ENCODE data around the gene MAD1L1. TPM values are rescaled to one million over a fixed set of nuclear protein-coding genes. Genes with fewer than 3 reads are reported as not detected.
"Not testable (repeated sequence)": the region's sequence is repeated elsewhere in the genome, so short reads cannot be mapped to it uniquely, and the experiment has no call there.

MAD1L1 gene
- total and polyA plus RNA-seq, 2 donors (not counting 1 experiment from before 2014, with no cell fraction given), result 9.8 to 29.4 TPM

DNA sequence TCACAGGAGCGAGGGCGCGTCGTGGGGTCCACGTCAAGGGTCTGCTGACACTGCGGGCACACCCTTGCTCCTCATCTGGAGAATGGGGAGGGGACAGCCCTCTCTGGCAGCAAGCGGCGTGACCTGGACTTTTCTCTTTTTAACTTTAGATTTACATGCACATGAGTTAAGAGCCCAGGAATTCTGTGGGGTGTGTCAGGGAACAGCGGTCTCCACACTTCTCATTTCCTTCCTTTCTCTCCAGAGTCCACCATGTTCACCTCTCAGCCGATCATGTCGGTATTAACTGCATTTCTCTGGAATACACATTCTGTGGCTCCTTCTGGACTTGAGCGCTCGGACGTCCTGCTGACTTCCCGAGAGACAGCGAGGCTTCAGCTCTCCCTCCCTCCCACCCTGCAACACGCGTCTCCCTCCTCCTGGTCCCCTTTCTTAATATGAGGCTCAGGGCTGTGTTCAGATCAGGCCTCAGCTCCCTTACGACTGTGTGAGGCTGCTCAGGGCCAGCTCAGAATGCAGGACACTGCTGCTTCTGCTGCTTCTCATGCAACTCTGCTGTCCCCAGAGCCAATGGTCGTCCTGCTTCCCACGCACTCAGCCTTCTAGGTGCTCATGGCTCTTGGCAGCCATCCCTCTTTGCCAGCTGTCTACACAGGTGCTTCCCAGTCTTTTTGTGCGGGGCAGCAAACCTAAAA is 301.3 kb downstream of the MAD1L1 start:
- TF ChIP-seq, protein P1, sequence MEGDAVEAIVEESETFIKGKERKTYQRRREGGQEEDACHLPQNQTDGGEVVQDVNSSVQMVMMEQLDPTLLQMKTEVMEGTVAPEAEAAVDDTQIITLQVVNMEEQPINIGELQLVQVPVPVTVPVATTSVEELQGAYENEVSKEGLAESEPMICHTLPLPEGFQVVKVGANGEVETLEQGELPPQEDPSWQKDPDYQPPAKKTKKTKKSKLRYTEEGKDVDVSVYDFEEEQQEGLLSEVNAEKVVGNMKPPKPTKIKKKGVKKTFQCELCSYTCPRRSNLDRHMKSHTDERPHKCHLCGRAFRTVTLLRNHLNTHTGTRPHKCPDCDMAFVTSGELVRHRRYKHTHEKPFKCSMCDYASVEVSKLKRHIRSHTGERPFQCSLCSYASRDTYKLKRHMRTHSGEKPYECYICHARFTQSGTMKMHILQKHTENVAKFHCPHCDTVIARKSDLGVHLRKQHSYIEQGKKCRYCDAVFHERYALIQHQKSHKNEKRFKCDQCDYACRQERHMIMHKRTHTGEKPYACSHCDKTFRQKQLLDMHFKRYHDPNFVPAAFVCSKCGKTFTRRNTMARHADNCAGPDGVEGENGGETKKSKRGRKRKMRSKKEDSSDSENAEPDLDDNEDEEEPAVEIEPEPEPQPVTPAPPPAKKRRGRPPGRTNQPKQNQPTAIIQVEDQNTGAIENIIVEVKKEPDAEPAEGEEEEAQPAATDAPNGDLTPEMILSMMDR (conservative IDR thresholded peaks at IDR 0.05 in 1 of 2, IDR thresholded peaks at IDR 0.05 in 1 of 2; ENCODE audit: low read depth in 1 of 2, low read length in 2 of 2), result no peak
- no peak for TF ChIP-seq EZH2 (IDR thresholded peaks at IDR 0.05; ENCODE audit: low read length, missing control alignments)
- Histone ChIP-seq H3K79me2 (ENCODE audit: control insufficient read depth, insufficient read depth, low read length) (no peaks in the 10 kb centered on the region), H3K4me3 (replicated peaks in 1 of 4; ENCODE audit: control extremely low read depth in 1 of 4, insufficient read depth in 1 of 4, low read depth in 3 of 4, low read length in 4 of 4) (no peak overlapping the region), H3K27ac (ENCODE audit: insufficient read depth, low read length) (no peak overlapping the region), H3K27me3 (ENCODE audit: control insufficient read depth, insufficient read depth, low read length) (no peaks in the 10 kb centered on the region), H3K9ac (ENCODE audit: insufficient read depth, low read length) (no peak overlapping the region), H4K20me1 (ENCODE audit: control insufficient read depth, extremely low read depth, insufficient read depth, low read length) (no peaks in the 10 kb centered on the region), H3K4me1 (ENCODE audit: control insufficient read depth, extremely low read depth, insufficient read depth, low read length) (no peaks in the 10 kb centered on the region), H3K9me3 (ENCODE audit: control insufficient read depth, insufficient read depth, low read depth, low read length) (no peaks in the 10 kb centered on the region), H2AFZ (ENCODE audit: low read length) (no peak overlapping the region), H3K4me2 (ENCODE audit: extremely low read depth, insufficient read depth, low read length) (no peak overlapping the region), H3K36me3 (ENCODE audit: control insufficient read depth, insufficient read depth, low read length) (no peaks in the 10 kb centered on the region)
- peak in 1 of 2 donors; percentile 77 for DNase-seq (ENCODE audit: low read depth in 2 of 2)

DNA sequence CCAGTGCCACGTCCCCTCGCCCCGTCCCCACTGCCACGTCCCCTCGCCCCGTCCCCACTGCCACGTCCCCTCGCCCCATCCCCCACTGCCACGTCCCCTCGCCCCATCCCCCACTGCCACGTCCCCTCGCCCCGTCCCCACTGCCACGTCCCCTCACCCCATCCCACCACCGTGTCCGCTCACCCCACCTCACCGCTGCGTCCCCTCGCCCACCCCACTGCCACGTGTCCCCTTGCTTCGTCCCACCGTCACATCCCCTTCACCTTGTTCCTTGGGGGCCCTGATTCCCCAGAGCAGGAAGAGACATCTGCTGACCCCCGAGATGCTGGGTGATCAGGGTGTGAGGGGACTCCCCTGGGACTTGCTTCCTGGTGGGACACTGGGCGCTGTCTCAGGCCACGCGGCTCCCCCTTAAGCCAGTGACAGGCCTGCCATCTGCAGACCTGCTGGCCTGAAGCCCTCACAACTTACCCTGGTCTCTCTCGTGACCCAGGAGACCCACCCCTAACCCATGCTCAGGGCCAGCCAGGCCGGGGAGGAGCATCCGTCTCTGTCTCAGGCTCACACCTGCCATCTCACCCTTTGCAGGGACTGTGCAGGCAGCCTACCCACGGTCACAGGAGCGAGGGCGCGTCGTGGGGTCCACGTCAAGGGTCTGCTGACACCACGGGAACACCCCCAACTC is 302.2 kb downstream of the MAD1L1 start:
- Histone ChIP-seq H3K27ac (ENCODE audit: insufficient read depth, low read length) (no peak overlapping the region), H3K27me3 (ENCODE audit: control insufficient read depth, insufficient read depth, low read length) (no peaks in the 10 kb centered on the region), H3K4me2 (ENCODE audit: extremely low read depth, insufficient read depth, low read length) (no peak overlapping the region), H3K4me3 (replicated peaks in 1 of 4; ENCODE audit: control extremely low read depth in 1 of 4, insufficient read depth in 1 of 4, low read depth in 3 of 4, low read length in 4 of 4) (no peak overlapping the region), H3K79me2 (ENCODE audit: control insufficient read depth, insufficient read depth, low read length) (no peaks in the 10 kb centered on the region), H3K36me3 (ENCODE audit: control insufficient read depth, insufficient read depth, low read length) (no peaks in the 10 kb centered on the region), H4K20me1 (ENCODE audit: control insufficient read depth, extremely low read depth, insufficient read depth, low read length) (no peaks in the 10 kb centered on the region), H2AFZ (ENCODE audit: low read length) (no peak overlapping the region), H3K4me1 (ENCODE audit: control insufficient read depth, extremely low read depth, insufficient read depth, low read length) (no peaks in the 10 kb centered on the region), H3K9ac (ENCODE audit: insufficient read depth, low read length) (no peak overlapping the region), H3K9me3 (ENCODE audit: control insufficient read depth, insufficient read depth, low read depth, low read length) (no peaks in the 10 kb centered on the region)
- no peak for TF ChIP-seq EZH2 (IDR thresholded peaks at IDR 0.05; ENCODE audit: low read length, missing control alignments)
- TF ChIP-seq, protein P1 (conservative IDR thresholded peaks at IDR 0.05 in 1 of 2, IDR thresholded peaks at IDR 0.05 in 1 of 2; ENCODE audit: low read depth in 1 of 2, low read length in 2 of 2), result no peak
- DNase-seq (ENCODE audit: low read depth in 2 of 2), result no peak

DNA sequence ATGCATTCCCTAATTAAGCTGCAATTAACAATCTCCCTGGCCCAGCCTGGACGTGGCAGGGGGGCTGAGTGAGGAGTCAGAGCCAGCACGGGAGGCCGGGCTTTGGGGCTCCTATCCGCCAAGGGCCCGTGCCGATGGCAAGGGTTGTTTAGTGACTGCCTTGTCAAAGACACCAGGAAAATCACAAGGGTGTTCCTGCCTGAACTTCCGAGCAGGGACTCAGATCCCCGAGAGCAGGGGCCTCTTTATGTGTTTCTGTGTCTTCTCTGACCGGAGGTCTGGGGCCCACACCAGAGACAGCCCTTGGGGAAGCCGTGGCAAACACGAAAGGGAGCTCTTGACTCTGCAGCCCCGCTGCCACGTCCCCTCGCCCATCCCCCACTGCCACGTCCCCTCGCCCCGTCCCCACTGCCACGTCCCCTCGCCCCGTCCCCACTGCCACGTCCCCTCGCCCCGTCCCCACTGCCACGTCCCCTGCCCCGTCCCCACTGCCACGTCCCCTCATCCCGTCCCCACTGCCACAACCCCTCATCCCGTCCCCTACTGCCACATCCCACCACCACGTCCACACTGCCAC is 303.3 kb downstream of the MAD1L1 start:
- DNase-seq (ENCODE audit: low read depth in 2 of 2); H3K4me3 ChIP-seq (replicated peaks in 1 of 4; ENCODE audit: control extremely low read depth in 1 of 4, insufficient read depth in 1 of 4, low read depth in 3 of 4, low read length in 4 of 4); H3K4me1 ChIP-seq (ENCODE audit: control insufficient read depth, extremely low read depth, insufficient read depth, low read length); H3K79me2 ChIP-seq (ENCODE audit: control insufficient read depth, insufficient read depth, low read length); H3K9me3 ChIP-seq (ENCODE audit: control insufficient read depth, insufficient read depth, low read depth, low read length); H3K9ac ChIP-seq (ENCODE audit: insufficient read depth, low read length); H3K4me2 ChIP-seq (ENCODE audit: extremely low read depth, insufficient read depth, low read length); H3K27me3 ChIP-seq (ENCODE audit: control insufficient read depth, insufficient read depth, low read length); H3K27ac ChIP-seq (ENCODE audit: insufficient read depth, low read length); H3K36me3 ChIP-seq (ENCODE audit: control insufficient read depth, insufficient read depth, low read length); H2AFZ ChIP-seq (ENCODE audit: low read length); H4K20me1 ChIP-seq (ENCODE audit: control insufficient read depth, extremely low read depth, insufficient read depth, low read length): not testable (repeated sequence)

All from fibroblast of lung (primary cell).